ENCODE measurements around the gene PPFIA2. TPM values are rescaled to one million over a fixed set of nuclear protein-coding genes. Genes with fewer than 3 reads are reported as not detected.

PPFIA2 gene
- polyA plus RNA-seq, 1 of the 3 experiments (the other 2 are of a cell fraction): not detected

DNA sequence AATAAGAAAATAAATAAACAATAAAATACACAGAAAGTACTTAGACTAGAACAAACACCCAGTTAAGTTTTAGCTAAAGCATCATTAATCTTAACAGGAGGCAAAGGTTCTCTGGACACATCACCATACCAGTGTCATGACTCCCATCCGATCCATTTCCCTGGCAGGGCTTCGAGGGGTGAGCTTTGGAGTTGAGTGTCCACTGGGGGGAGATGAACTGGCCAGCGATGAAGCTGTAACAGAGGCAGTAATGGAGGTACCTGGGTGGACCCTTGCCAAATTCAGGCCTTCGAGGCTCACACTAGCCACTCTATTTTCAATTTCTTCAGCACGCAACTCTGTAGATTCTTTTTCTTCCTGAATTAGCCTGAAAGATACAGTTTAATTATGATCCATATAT lies 411.7 kb downstream of the PPFIA2 start:
- no peak for DNase-seq
- POLR2A ChIA-PET: no interaction called here
- Histone ChIP-seq H3K27me3 (ENCODE audit: insufficient read depth) (no peaks in the 10 kb centered on the region), H3F3A (replicated peaks; ENCODE audit: insufficient read depth) (no peaks in the 10 kb centered on the region), H3K4me1 (ENCODE audit: control insufficient read depth in 1 of 2, insufficient read depth in 2 of 2, low read depth in 1 of 2, low read length in 1 of 2) (no peaks in the 10 kb centered on the region), H3K79me2 (ENCODE audit: insufficient read depth) (no peaks in the 10 kb centered on the region), H3K9me2 (no peaks in the 10 kb centered on the region), H3K9me3 (no peaks in the 10 kb centered on the region), H3K4me3 (ENCODE audit: low read depth in 2 of 2, low read length in 1 of 2) (no peak overlapping the region), H3K36me3 (replicated peaks in 1 of 2; ENCODE audit: control insufficient read depth in 1 of 2, insufficient read depth in 2 of 2, low read length in 1 of 2) (no peaks in the 10 kb centered on the region), H2AFZ (ENCODE audit: low read depth) (no peak overlapping the region), H3K9ac (no peak overlapping the region), H3K27ac (ENCODE audit: low read depth in 2 of 2, low read length in 1 of 2) (no peak overlapping the region), H3K4me2 (no peak overlapping the region), H4K20me1 (ENCODE audit: insufficient read depth) (no peaks in the 10 kb centered on the region)
- no peak for TF ChIP-seq POLR2AphosphoS5 (IDR thresholded peaks at IDR 0.05; ENCODE audit: low read depth, low read length)
- no peak for TF ChIP-seq GATA2 (CRISPR knock-in tag; IDR thresholded peaks at IDR 0.05)
- no peak for TF ChIP-seq TCF12 (IDR thresholded peaks at IDR 0.05)
- no peak for TF ChIP-seq RFX5 (IDR thresholded peaks at IDR 0.05; ENCODE audit: low read length)
- TF ChIP-seq ELF1 (IDR thresholded peaks at IDR 0.05): no peak
- CTCF ChIA-PET: no interaction called here
- 20% methylated on average over 5 of the region's 5 CpGs for WGBS (ENCODE audit: low lambda C conversion rate)

DNA sequence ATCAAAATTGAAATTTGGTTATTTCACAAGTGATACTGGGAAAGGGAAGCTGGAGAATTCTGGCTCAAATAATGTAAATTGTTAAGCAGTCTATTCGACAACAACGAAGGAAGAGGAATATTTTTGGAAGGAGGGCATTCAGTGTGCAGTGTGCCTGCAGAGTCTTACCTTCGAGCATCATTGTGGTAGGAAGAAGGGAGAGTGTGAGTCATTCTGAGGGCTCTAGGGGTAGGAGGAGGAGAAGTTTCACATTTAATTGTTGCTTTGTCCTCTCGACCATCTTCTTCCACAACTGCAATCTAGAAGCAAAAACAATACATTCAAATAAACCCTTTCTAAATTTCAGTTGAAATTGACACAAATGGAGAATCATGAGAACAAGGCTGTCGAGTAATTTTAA lies 418.2 kb downstream of the PPFIA2 start:
- WGBS (ENCODE audit: low lambda C conversion rate): 6% methylated on average over 5 of the region's 5 CpGs

More for the DNA sequence above, 418.2 kb downstream of the PPFIA2 start:
- Histone ChIP-seq H3K27ac (ENCODE audit: low read depth in 2 of 2, low read length in 1 of 2) (no peak overlapping the region), H3F3A (replicated peaks; ENCODE audit: insufficient read depth) (no peaks in the 10 kb centered on the region), H3K9ac (no peak overlapping the region), H3K36me3 (replicated peaks in 1 of 2; ENCODE audit: control insufficient read depth in 1 of 2, insufficient read depth in 2 of 2, low read length in 1 of 2) (no peaks in the 10 kb centered on the region), H3K79me2 (ENCODE audit: insufficient read depth) (no peaks in the 10 kb centered on the region), H3K9me3 (no peaks in the 10 kb centered on the region), H4K20me1 (ENCODE audit: insufficient read depth) (no peaks in the 10 kb centered on the region), H2AFZ (ENCODE audit: low read depth) (no peak overlapping the region), H3K27me3 (ENCODE audit: insufficient read depth) (no peaks in the 10 kb centered on the region), H3K9me2 (no peaks in the 10 kb centered on the region), H3K4me1 (ENCODE audit: control insufficient read depth in 1 of 2, insufficient read depth in 2 of 2, low read depth in 1 of 2, low read length in 1 of 2) (no peaks in the 10 kb centered on the region), H3K4me2 (no peak overlapping the region), H3K4me3 (ENCODE audit: low read depth in 2 of 2, low read length in 1 of 2) (no peak overlapping the region)
- ChIA-PET CTCF (no interaction called here), POLR2A (no interaction called here)
- no peak for DNase-seq
- TF ChIP-seq SIN3A (IDR thresholded peaks at IDR 0.05; ENCODE audit: borderline replicate concordance, low read depth, low read length) (no peak), CHD2 (IDR thresholded peaks at IDR 0.05; ENCODE audit: low read length, partially characterized antibody) (no peak), POLR2AphosphoS5 (IDR thresholded peaks at IDR 0.05; ENCODE audit: low read depth, low read length) (no peak), EP300 (IDR thresholded peaks at IDR 0.05; ENCODE audit: borderline replicate concordance in 1 of 2, low read depth in 1 of 2, low read length in 1 of 2) (no peak), FOXJ3 (CRISPR knock-in tag; IDR thresholded peaks at IDR 0.05) (no peak), NRF1 (IDR thresholded peaks at IDR 0.05; ENCODE audit: low read depth, low read length) (no peak), FOXM1 (IDR thresholded peaks at IDR 0.05; ENCODE audit: low read depth) (no peak), TAF1 (IDR thresholded peaks at IDR 0.05; ENCODE audit: borderline replicate concordance, low read depth, low read length) (no peak), NFIC (IDR thresholded peaks at IDR 0.05; ENCODE audit: borderline replicate concordance) (no peak), YY1 (IDR thresholded peaks at IDR 0.05; ENCODE audit: low read depth) (no peak), GABPA (IDR thresholded peaks at IDR 0.05; ENCODE audit: low read depth) (no peak), RAD21 (IDR thresholded peaks at IDR 0.05; ENCODE audit: low read length) (no peak), ELF1 (IDR thresholded peaks at IDR 0.05) (no peak), RFX5 (IDR thresholded peaks at IDR 0.05; ENCODE audit: low read length) (no peak), TCF12 (IDR thresholded peaks at IDR 0.05) (no peak), MXI1 (IDR thresholded peaks at IDR 0.05; ENCODE audit: low read depth, low read length) (no peak)
- TF ChIP-seq, protein P1, sequence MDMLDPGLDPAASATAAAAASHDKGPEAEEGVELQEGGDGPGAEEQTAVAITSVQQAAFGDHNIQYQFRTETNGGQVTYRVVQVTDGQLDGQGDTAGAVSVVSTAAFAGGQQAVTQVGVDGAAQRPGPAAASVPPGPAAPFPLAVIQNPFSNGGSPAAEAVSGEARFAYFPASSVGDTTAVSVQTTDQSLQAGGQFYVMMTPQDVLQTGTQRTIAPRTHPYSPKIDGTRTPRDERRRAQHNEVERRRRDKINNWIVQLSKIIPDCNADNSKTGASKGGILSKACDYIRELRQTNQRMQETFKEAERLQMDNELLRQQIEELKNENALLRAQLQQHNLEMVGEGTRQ (IDR thresholded peaks at IDR 0.05; ENCODE audit: borderline replicate concordance, low read depth, low read length): no peak
- TF ChIP-seq, protein P2, sequence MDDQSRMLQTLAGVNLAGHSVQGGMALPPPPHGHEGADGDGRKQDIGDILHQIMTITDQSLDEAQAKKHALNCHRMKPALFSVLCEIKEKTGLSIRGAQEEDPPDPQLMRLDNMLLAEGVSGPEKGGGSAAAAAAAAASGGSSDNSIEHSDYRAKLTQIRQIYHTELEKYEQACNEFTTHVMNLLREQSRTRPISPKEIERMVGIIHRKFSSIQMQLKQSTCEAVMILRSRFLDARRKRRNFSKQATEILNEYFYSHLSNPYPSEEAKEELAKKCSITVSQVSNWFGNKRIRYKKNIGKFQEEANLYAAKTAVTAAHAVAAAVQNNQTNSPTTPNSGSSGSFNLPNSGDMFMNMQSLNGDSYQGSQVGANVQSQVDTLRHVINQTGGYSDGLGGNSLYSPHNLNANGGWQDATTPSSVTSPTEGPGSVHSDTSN (IDR thresholded peaks at IDR 0.05): no peak
